Chondrocyte (in vitro differentiated cells): ENCODE measurements around the gene ESPN. TPM values are rescaled to one million over a fixed set of nuclear protein-coding genes. Genes with fewer than 3 reads are reported as not detected.

ENCODE experiments used
- DNase-seq: peaks from one replicate; pipeline ENCODE4 v3.0.0; 2021; ENCODE audit warnings: mixed read lengths, low spot score
- H3K27ac Mint-ChIP-seq: one replicate; pipeline ENCODE4 v1.8.0; 2021; ENCODE audit warnings: mild to moderate bottlenecking, moderate library complexity, mixed read lengths; ENCODE audit not compliant: unreplicated experiment
- H3K27me3 Mint-ChIP-seq: 2 replicates; pipeline ENCODE4 v1.8.0; 2021; ENCODE audit warnings: low read depth, mixed read lengths
- H3K36me3 Mint-ChIP-seq: 2 replicates; pipeline ENCODE4 v1.8.0; 2021; ENCODE audit warnings: low read depth, mixed read lengths
- H3K4me1 Mint-ChIP-seq: 2 replicates; pipeline ENCODE4 v1.8.0; 2021; ENCODE audit warnings: low read depth, mild to moderate bottlenecking, mixed read lengths
- H3K4me3 Mint-ChIP-seq: one replicate; pipeline ENCODE4 v1.8.0; 2021; ENCODE audit warnings: mild to moderate bottlenecking, moderate library complexity, mixed read lengths; ENCODE audit not compliant: unreplicated experiment
- H3K9me3 Mint-ChIP-seq: 2 replicates; pipeline ENCODE4 v1.8.0; 2021; ENCODE audit warnings: low read depth, mixed read lengths
- CTCF ChIP-seq: fragments of 200-600 bp; sonication (generic); IDR thresholded peaks from 2 replicates; pipeline ENCODE4 v1.5.0; 2021; ENCODE audit warnings: antibody characterized with exemption, mild to moderate bottlenecking, moderate library complexity
- total RNA-seq: library from RNA; stranded (reverse); gene quantifications from 3 replicates; pipeline ENCODE4 v1.2.1, GENCODE V29; 2021

Gene ESPN
- total RNA-seq, 1 donor from 2014 or later: 0.57 TPM

- DNase-seq: peak; percentile 87
- peak; percentile 90 for TF ChIP-seq CTCF
- H3K9me3 Mint-ChIP-seq: no peaks in the 10 kb centered on the region
- H3K4me3 Mint-ChIP-seq: no peak overlapping the region
- peaks cover 26% of the 10 kb centered on the region for H3K27me3 Mint-ChIP-seq
- peaks cover 11% of the 10 kb centered on the region for H3K4me1 Mint-ChIP-seq
- no peak overlapping the region for H3K27ac Mint-ChIP-seq
- no peaks in the 10 kb centered on the region for H3K36me3 Mint-ChIP-seq
Measured at GRCh38 chr1:6438047-6438525, 13.5 kb downstream of the ESPN start.

GRCh38 chr1:6440198-6441126 is 15.9 kb downstream of the ESPN start:
- no peaks in the 10 kb centered on the region for H3K9me3 Mint-ChIP-seq
- DNase-seq: peak; percentile 86
- no peak overlapping the region for H3K27ac Mint-ChIP-seq
- H3K36me3 Mint-ChIP-seq: no peaks in the 10 kb centered on the region
- peaks cover 17% of the 10 kb centered on the region for H3K27me3 Mint-ChIP-seq
- peak overlapping the region; percentile 25 for H3K4me3 Mint-ChIP-seq
- H3K4me1 Mint-ChIP-seq: peaks cover 11% of the 10 kb centered on the region
- TF ChIP-seq CTCF: peak; percentile 72

GRCh38 chr1:6441586-6441985 is 17.0 kb downstream of the ESPN start:
- no peak for TF ChIP-seq CTCF
- peaks cover 20% of the 10 kb centered on the region for H3K27me3 Mint-ChIP-seq
- no peaks in the 10 kb centered on the region for H3K9me3 Mint-ChIP-seq
- H3K27ac Mint-ChIP-seq: no peak overlapping the region
- H3K4me1 Mint-ChIP-seq: peaks cover 11% of the 10 kb centered on the region
- H3K4me3 Mint-ChIP-seq: no peak overlapping the region
- H3K36me3 Mint-ChIP-seq: no peaks in the 10 kb centered on the region
- peak; percentile 76 for DNase-seq

- TF ChIP-seq CTCF: no peak
- Mint-ChIP-seq H3K27me3 (peaks cover 19% of the 10 kb centered on the region), H3K9me3 (no peaks in the 10 kb centered on the region), H3K27ac (no peak overlapping the region), H3K4me1 (peaks cover 4% of the 10 kb centered on the region), H3K36me3 (no peaks in the 10 kb centered on the region), H3K4me3 (no peak overlapping the region)
- DNase-seq: no peak
Measured at GRCh38 chr1:6443339-6444115, 19.0 kb downstream of the ESPN start.

- H3K36me3 Mint-ChIP-seq: no peaks in the 10 kb centered on the region
- no peak overlapping the region for H3K27ac Mint-ChIP-seq
- TF ChIP-seq CTCF: no peak
- peaks cover 22% of the 10 kb centered on the region for H3K27me3 Mint-ChIP-seq
- peak; percentile 89 for DNase-seq
- H3K4me1 Mint-ChIP-seq: peaks cover 6% of the 10 kb centered on the region
- no peak overlapping the region for H3K4me3 Mint-ChIP-seq
- no peaks in the 10 kb centered on the region for H3K9me3 Mint-ChIP-seq
Measured at GRCh38 chr1:6444377-6444776, 19.8 kb downstream of the ESPN start.
